ENCODE measurements around the gene MYCN.

The MYCN gene

GRCh38 chr2:15931950-15932349, 8.4 kb upstream of the MYCN start:
- Mint-ChIP-seq H3K27ac (no peak overlapping the region), H3K4me3 (no peak overlapping the region), H3K9me3 (no peaks in the 10 kb centered on the region), H3K4me1 (no peaks in the 10 kb centered on the region), H3K36me3 (no peaks in the 10 kb centered on the region), H3K27me3 (peaks cover 20% of the 10 kb centered on the region)
- CTCF ChIA-PET = interaction anchor here (2.3 kb wide), 1 partner anchor 8 kb away, joined by 9 read pairs; no protein-coding TSS in a partner anchor
- no peak for DNase-seq

GRCh38 chr2:15932394-15933183, 7.8 kb upstream of the MYCN start:
- Mint-ChIP-seq H3K4me1 (no peaks in the 10 kb centered on the region), H3K9me3 (no peaks in the 10 kb centered on the region), H3K27me3 (peaks cover 24% of the 10 kb centered on the region), H3K36me3 (no peaks in the 10 kb centered on the region), H3K4me3 (no peak overlapping the region), H3K27ac (no peak overlapping the region)
- DNase-seq = no peak
- CTCF ChIA-PET = no interaction called here

GRCh38 chr2:15933184-15933845, 7.0 kb upstream of the MYCN start:
- Mint-ChIP-seq H3K27me3 (peaks cover 28% of the 10 kb centered on the region), H3K4me3 (no peak overlapping the region), H3K36me3 (no peaks in the 10 kb centered on the region), H3K9me3 (no peaks in the 10 kb centered on the region), H3K27ac (no peak overlapping the region), H3K4me1 (no peaks in the 10 kb centered on the region)
- DNase-seq = no peak
- CTCF ChIA-PET = no interaction called here

GRCh38 chr2:15934291-15934945, 5.9 kb upstream of the MYCN start:
- Mint-ChIP-seq H3K4me3 (no peak overlapping the region), H3K9me3 (no peaks in the 10 kb centered on the region), H3K27me3 (peaks cover 39% of the 10 kb centered on the region), H3K36me3 (no peaks in the 10 kb centered on the region), H3K27ac (no peak overlapping the region), H3K4me1 (no peaks in the 10 kb centered on the region)
- CTCF ChIA-PET = no interaction called here
- no peak for DNase-seq

GRCh38 chr2:15935189-15935588, 5.2 kb upstream of the MYCN start:
- H3K27ac Mint-ChIP-seq = no peak overlapping the region
- H3K36me3 Mint-ChIP-seq = no peaks in the 10 kb centered on the region
- H3K4me3 Mint-ChIP-seq = no peak overlapping the region
- no peaks in the 10 kb centered on the region for H3K9me3 Mint-ChIP-seq
- no peak for DNase-seq
- H3K27me3 Mint-ChIP-seq = peaks cover 47% of the 10 kb centered on the region
- CTCF ChIA-PET = interaction anchor here (1.7 kb wide), 1 partner anchor 347 kb away, joined by 4 read pairs; no protein-coding TSS in a partner anchor
- peaks cover 3% of the 10 kb centered on the region for H3K4me1 Mint-ChIP-seq

GRCh38 chr2:15935675-15936074, 4.7 kb upstream of the MYCN start:
- peaks cover 4% of the 10 kb centered on the region for H3K4me1 Mint-ChIP-seq
- no peaks in the 10 kb centered on the region for H3K36me3 Mint-ChIP-seq
- no peak for DNase-seq
- H3K4me3 Mint-ChIP-seq = no peak overlapping the region
- CTCF ChIA-PET = interaction anchor here (1.7 kb wide), 1 partner anchor 346 kb away, joined by 4 read pairs; no protein-coding TSS in a partner anchor
- no peaks in the 10 kb centered on the region for H3K9me3 Mint-ChIP-seq
- H3K27ac Mint-ChIP-seq = no peak overlapping the region
- H3K27me3 Mint-ChIP-seq = peaks cover 51% of the 10 kb centered on the region

GRCh38 chr2:15936277-15937104, 3.9 kb upstream of the MYCN start:
- CTCF ChIA-PET = interaction anchor here (1.7 kb wide), 1 partner anchor 345 kb away, joined by 4 read pairs; no protein-coding TSS in a partner anchor
- peaks cover 55% of the 10 kb centered on the region for H3K27me3 Mint-ChIP-seq
- no peaks in the 10 kb centered on the region for H3K36me3 Mint-ChIP-seq
- no peak overlapping the region for H3K27ac Mint-ChIP-seq
- H3K4me1 Mint-ChIP-seq = peaks cover 12% of the 10 kb centered on the region
- H3K4me3 Mint-ChIP-seq = no peak overlapping the region
- no peak for DNase-seq
- H3K9me3 Mint-ChIP-seq = no peaks in the 10 kb centered on the region

GRCh38 chr2:15937105-15937881, 3.1 kb upstream of the MYCN start:
- DNase-seq = no peak
- Mint-ChIP-seq H3K9me3 (no peaks in the 10 kb centered on the region), H3K36me3 (no peaks in the 10 kb centered on the region), H3K27ac (no peak overlapping the region), H3K4me3 (no peak overlapping the region), H3K27me3 (peaks cover 63% of the 10 kb centered on the region), H3K4me1 (peaks cover 15% of the 10 kb centered on the region)
- CTCF ChIA-PET = interaction anchor here (1.7 kb wide), 1 partner anchor 345 kb away, joined by 4 read pairs; no protein-coding TSS in a partner anchor

- CTCF ChIA-PET = interaction anchor here (1.1 to 3.3 kb wide), 3 partner anchors 27 to 671 kb away, joined by 3 to 28 read pairs (median 21); no protein-coding TSS in a partner anchor
- Mint-ChIP-seq H3K9me3 (no peaks in the 10 kb centered on the region), H3K27ac (no peak overlapping the region), H3K4me3 (no peak overlapping the region), H3K27me3 (peaks cover 66% of the 10 kb centered on the region), H3K4me1 (peaks cover 20% of the 10 kb centered on the region), H3K36me3 (no peaks in the 10 kb centered on the region)
- DNase-seq = no peak
These were observed 2.2 kb upstream of the MYCN start for GRCh38 chr2:15937882-15938802.

- peaks cover 27% of the 10 kb centered on the region for H3K4me1 Mint-ChIP-seq
- peak overlapping the region; percentile 37 for H3K4me3 Mint-ChIP-seq
- H3K9me3 Mint-ChIP-seq = no peaks in the 10 kb centered on the region
- DNase-seq = no peak
- peaks cover 73% of the 10 kb centered on the region for H3K27me3 Mint-ChIP-seq
- CTCF ChIA-PET = interaction anchor here (0.9 to 3.3 kb wide), 13 partner anchors 8 to 670 kb away, joined by 3 to 28 read pairs (median 4); no protein-coding TSS in a partner anchor
- no peaks in the 10 kb centered on the region for H3K36me3 Mint-ChIP-seq
- H3K27ac Mint-ChIP-seq = no peak overlapping the region
These were observed 1.4 kb upstream of the MYCN start for GRCh38 chr2:15938803-15939555.

GRCh38 chr2:15939556-15939853, 845 bp upstream of the MYCN start:
- peak; percentile 61 for DNase-seq
- H3K9me3 Mint-ChIP-seq = no peaks in the 10 kb centered on the region
- CTCF ChIA-PET = interaction anchor here (0.8 to 3.3 kb wide), 14 partner anchors 9 to 669 kb away, joined by 3 to 28 read pairs (median 4); no protein-coding TSS in a partner anchor
- H3K4me3 Mint-ChIP-seq = peak overlapping the region; percentile 51
- H3K36me3 Mint-ChIP-seq = no peaks in the 10 kb centered on the region
- peaks cover 74% of the 10 kb centered on the region for H3K27me3 Mint-ChIP-seq
- peaks cover 29% of the 10 kb centered on the region for H3K4me1 Mint-ChIP-seq
- H3K27ac Mint-ChIP-seq = no peak overlapping the region
